Stimulated activated CD4-positive, alpha-beta T cell treated with anti-CD3 and anti-CD28 coated beads, TNF-alpha, amount 100 ng/mL, for 1 hour (primary cell): ENCODE data around the gene CYP4Z1.
"Not testable (repeated sequence)": the region's sequence is repeated elsewhere in the genome, so short reads cannot be mapped to it uniquely, and the experiment has no call there.

Experiments used
- DNase-seq, 3 donors: peaks; one replicate each; pipeline ENCODE4 v3.0.0-alpha.2; 2020; ENCODE audit warnings: low read depth in 3 of 3, low spot score in 1 of 3

CYP4Z1 gene

GRCh38 chr1:47067097-47067594 lies at the start of gene CYP4Z1:
Gene CYP4Z1 (plus strand): TSS chr1:47067231. CDS start chr1:47067491, 260 bp downstream.
- DNase-seq, result no peak

- DNase-seq, result no peak
These were observed 46.0 kb upstream of the CYP4Z1 start for GRCh38 chr1:47021070-47021469.

- DNase-seq, result no peak
These were observed 43.5 kb upstream of the CYP4Z1 start, which contains the start of gene CYP4X1 for GRCh38 chr1:47023268-47024140. Gene CYP4X1 (plus strand): TSS chr1:47023669. CDS start chr1:47023818, 149 bp downstream.

GRCh38 chr1:47024141-47024801 lies 42.8 kb upstream of the CYP4Z1 start:
- no peak for DNase-seq

GRCh38 chr1:47030170-47030805 lies 36.7 kb upstream of the CYP4Z1 start:
- no peak for DNase-seq

- DNase-seq, result no peak
These were observed 36.0 kb upstream of the CYP4Z1 start for GRCh38 chr1:47031059-47031458.

- no peak for DNase-seq
These were observed 35.4 kb upstream of the CYP4Z1 start for GRCh38 chr1:47031585-47031984.

- no peak for DNase-seq
These were observed 30.3 kb upstream of the CYP4Z1 start for GRCh38 chr1:47036764-47037163.

- no peak for DNase-seq
These were observed 7.7 kb upstream of the CYP4Z1 start for GRCh38 chr1:47059376-47059775.

- DNase-seq, result not testable (repeated sequence)
These were observed 2.0 kb downstream of the CYP4Z1 start for GRCh38 chr1:47069080-47069479.

- DNase-seq, result not testable (repeated sequence)
These were observed 2.5 kb downstream of the CYP4Z1 start for GRCh38 chr1:47069509-47069908.

- not testable (repeated sequence) for DNase-seq
These were observed 22.3 kb downstream of the CYP4Z1 start for GRCh38 chr1:47089356-47089755.

GRCh38 chr1:47091476-47091875 lies 24.4 kb downstream of the CYP4Z1 start:
- not testable (repeated sequence) for DNase-seq

GRCh38 chr1:47104816-47105215 lies 37.8 kb downstream of the CYP4Z1 start:
- DNase-seq, result no peak

- DNase-seq, result no peak
These were observed 39.8 kb downstream of the CYP4Z1 start for GRCh38 chr1:47106792-47107191.

- DNase-seq, result not testable (repeated sequence)
These were observed 41.0 kb downstream of the CYP4Z1 start for GRCh38 chr1:47107851-47108574.

- not testable (repeated sequence) for DNase-seq
These were observed 42.5 kb downstream of the CYP4Z1 start for GRCh38 chr1:47109482-47109881.

GRCh38 chr1:47113178-47113577 lies 46.1 kb downstream of the CYP4Z1 start:
- DNase-seq, result no peak

- not testable (repeated sequence) for DNase-seq
These were observed 54.0 kb downstream of the CYP4Z1 start for GRCh38 chr1:47121039-47121438.

GRCh38 chr1:47124834-47125233 lies 57.8 kb downstream of the CYP4Z1 start:
- DNase-seq, result not testable (repeated sequence)

- DNase-seq, result not testable (repeated sequence)
These were observed 60.0 kb downstream of the CYP4Z1 start for GRCh38 chr1:47126997-47127396.
